Calu3 (cell line): Measurements from ENCODE around the gene GDPD1. TPM values are rescaled to one million over a fixed set of nuclear protein-coding genes. Genes with fewer than 3 reads are reported as not detected.

Experiments
- BruUV-seq: library from RNA; stranded (reverse); fragments of 400-500 nt; replicated peaks from 2 replicates; lab custom pipeline; 2021; lab: Mats Ljungman, UMichigan
- CTCF ChIA-PET: fragments of 300-600 bp; sonication (Branson Sonifier 250); formaldehyde crosslinking; loops from one replicate; lab custom pipeline; 2022; ENCODE audit warnings: antibody characterized with exemption; lab: Charles Lee
- DNase-seq: peaks from one replicate; pipeline ENCODE4 v3.0.0; 2022
- H3K27ac Mint-ChIP-seq: one replicate; pipeline ENCODE4 v1.8.0; 2022; ENCODE audit warnings: mixed read lengths; ENCODE audit not compliant: unreplicated experiment
- H3K27me3 Mint-ChIP-seq: one replicate; pipeline ENCODE4 v1.8.0; 2022; ENCODE audit warnings: mixed read lengths; ENCODE audit not compliant: unreplicated experiment
- H3K36me3 Mint-ChIP-seq: one replicate; pipeline ENCODE4 v1.8.0; 2022; ENCODE audit warnings: mild to moderate bottlenecking, moderate library complexity, mixed read lengths; ENCODE audit not compliant: insufficient read depth, unreplicated experiment
- H3K4me1 Mint-ChIP-seq: one replicate; pipeline ENCODE4 v1.8.0; 2022; ENCODE audit warnings: mild to moderate bottlenecking, low read depth, mixed read lengths; ENCODE audit not compliant: unreplicated experiment
- H3K4me3 Mint-ChIP-seq: one replicate; pipeline ENCODE4 v1.8.0; 2022; ENCODE audit warnings: mild to moderate bottlenecking, low read depth, moderate library complexity, mixed read lengths; ENCODE audit not compliant: unreplicated experiment
- H3K9me3 Mint-ChIP-seq: one replicate; pipeline ENCODE4 v1.8.0; 2022; ENCODE audit warnings: low read depth, mixed read lengths; ENCODE audit not compliant: unreplicated experiment
- intact Hi-C: fragments of 100-400 bp; cut with micrococcal nuclease; formaldehyde crosslinking; loops from one replicate; pipeline ENCODE4 v1.10.0; 2022; ENCODE audit not compliant: unreplicated experiment
- total RNA-seq: library from RNA; stranded (reverse); gene quantifications from 2 replicates; pipeline ENCODE4 v1.2.3, GENCODE V29; 2022
- TF ChIP-seq, protein P1 (sequence below): fragments of 200-600 bp; IDR thresholded peaks from one replicate; pipeline ENCODE4 v1.8.0; 2022; ENCODE audit warnings: antibody characterized with exemption; ENCODE audit not compliant: unreplicated experiment

Gene GDPD1
- total RNA-seq, 1 experiment from 2014 or later: 2.6 TPM

- CTCF ChIA-PET: no interaction called here
- Mint-ChIP-seq H3K9me3 (no peaks in the 10 kb centered on the region), H3K4me1 (no peaks in the 10 kb centered on the region), H3K27me3 (no peaks in the 10 kb centered on the region), H3K4me3 (no peak overlapping the region), H3K27ac (no peak overlapping the region), H3K36me3 (no peaks in the 10 kb centered on the region)
- no TSS peak for BruUV-seq
- no peak for DNase-seq
- TF ChIP-seq, protein P1, sequence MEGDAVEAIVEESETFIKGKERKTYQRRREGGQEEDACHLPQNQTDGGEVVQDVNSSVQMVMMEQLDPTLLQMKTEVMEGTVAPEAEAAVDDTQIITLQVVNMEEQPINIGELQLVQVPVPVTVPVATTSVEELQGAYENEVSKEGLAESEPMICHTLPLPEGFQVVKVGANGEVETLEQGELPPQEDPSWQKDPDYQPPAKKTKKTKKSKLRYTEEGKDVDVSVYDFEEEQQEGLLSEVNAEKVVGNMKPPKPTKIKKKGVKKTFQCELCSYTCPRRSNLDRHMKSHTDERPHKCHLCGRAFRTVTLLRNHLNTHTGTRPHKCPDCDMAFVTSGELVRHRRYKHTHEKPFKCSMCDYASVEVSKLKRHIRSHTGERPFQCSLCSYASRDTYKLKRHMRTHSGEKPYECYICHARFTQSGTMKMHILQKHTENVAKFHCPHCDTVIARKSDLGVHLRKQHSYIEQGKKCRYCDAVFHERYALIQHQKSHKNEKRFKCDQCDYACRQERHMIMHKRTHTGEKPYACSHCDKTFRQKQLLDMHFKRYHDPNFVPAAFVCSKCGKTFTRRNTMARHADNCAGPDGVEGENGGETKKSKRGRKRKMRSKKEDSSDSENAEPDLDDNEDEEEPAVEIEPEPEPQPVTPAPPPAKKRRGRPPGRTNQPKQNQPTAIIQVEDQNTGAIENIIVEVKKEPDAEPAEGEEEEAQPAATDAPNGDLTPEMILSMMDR: no peak
- intact Hi-C loops: no loop called here
Measured at GRCh38 chr17:59244081-59244480, 23.8 kb downstream of the GDPD1 start.

GRCh38 chr17:59254742-59255141, 34.4 kb downstream of the GDPD1 start:
- Mint-ChIP-seq H3K9me3 (no peaks in the 10 kb centered on the region), H3K4me3 (no peak overlapping the region), H3K27me3 (no peaks in the 10 kb centered on the region), H3K36me3 (no peaks in the 10 kb centered on the region), H3K27ac (no peak overlapping the region), H3K4me1 (no peaks in the 10 kb centered on the region)
- CTCF ChIA-PET: interaction anchor here (0.7 kb wide), 1 partner anchor 16 kb away, joined by 3 read pairs; no protein-coding TSS in a partner anchor
- TF ChIP-seq, protein P1: no peak
- DNase-seq: no peak
- intact Hi-C loops: no loop called here
- no TSS peak for BruUV-seq

- intact Hi-C loops: no loop called here
- H3K27ac Mint-ChIP-seq: no peak overlapping the region
- no peaks in the 10 kb centered on the region for H3K36me3 Mint-ChIP-seq
- TF ChIP-seq, protein P1: no peak
- CTCF ChIA-PET: no interaction called here
- no peak for DNase-seq
- no peaks in the 10 kb centered on the region for H3K9me3 Mint-ChIP-seq
- BruUV-seq: no TSS peak
- H3K4me1 Mint-ChIP-seq: no peaks in the 10 kb centered on the region
- no peak overlapping the region for H3K4me3 Mint-ChIP-seq
- no peaks in the 10 kb centered on the region for H3K27me3 Mint-ChIP-seq
Measured at GRCh38 chr17:59257101-59257500, 36.8 kb downstream of the GDPD1 start.

GRCh38 chr17:59260722-59261121, 40.4 kb downstream of the GDPD1 start:
- no peak for DNase-seq
- H3K9me3 Mint-ChIP-seq: no peaks in the 10 kb centered on the region
- CTCF ChIA-PET: no interaction called here
- no peak overlapping the region for H3K4me3 Mint-ChIP-seq
- no peak overlapping the region for H3K27ac Mint-ChIP-seq
- no peaks in the 10 kb centered on the region for H3K4me1 Mint-ChIP-seq
- H3K27me3 Mint-ChIP-seq: no peaks in the 10 kb centered on the region
- no TSS peak for BruUV-seq
- intact Hi-C loops: no loop called here
- H3K36me3 Mint-ChIP-seq: no peaks in the 10 kb centered on the region
- TF ChIP-seq, protein P1: no peak
